Dermis blood vessel endothelial cell (primary cell): ENCODE data around the gene ACTR3. TPM values are rescaled to one million over a fixed set of nuclear protein-coding genes. Genes with fewer than 3 reads are reported as not detected.

Source experiments
- DNase-seq: peaks from one replicate; pipeline ENCODE4 v3.0.0; 2010
- total RNA-seq: library from RNA; depleted of rRNA; stranded (reverse); fragments of >200 nt; gene quantifications from 2 replicates; pipeline ENCODE4 v1.2.3, GENCODE V29; 2014

Gene ACTR3
- total RNA-seq, 1 donor from 2014 or later, result 248 TPM

DNA sequence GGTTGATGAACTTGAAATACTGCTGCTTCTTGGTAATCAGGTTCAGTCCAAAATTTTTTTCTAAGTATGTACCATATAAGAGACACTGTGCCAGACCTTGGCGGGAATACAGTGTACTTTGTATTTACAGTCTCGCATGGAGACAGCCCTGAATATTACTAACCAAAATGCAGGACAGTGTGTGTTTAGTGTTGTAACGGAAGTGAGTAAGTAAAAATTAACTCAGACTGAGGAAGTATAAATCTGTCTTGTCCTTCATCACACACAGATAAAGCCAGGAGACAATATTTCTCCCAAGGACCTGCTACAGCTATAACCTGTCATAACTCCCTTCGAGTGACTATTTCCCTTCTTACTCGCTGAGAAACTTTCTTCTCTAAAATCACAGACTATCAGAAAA, 76.9 kb downstream of the ACTR3 start:
- DNase-seq, result peak; percentile 53

DNA sequence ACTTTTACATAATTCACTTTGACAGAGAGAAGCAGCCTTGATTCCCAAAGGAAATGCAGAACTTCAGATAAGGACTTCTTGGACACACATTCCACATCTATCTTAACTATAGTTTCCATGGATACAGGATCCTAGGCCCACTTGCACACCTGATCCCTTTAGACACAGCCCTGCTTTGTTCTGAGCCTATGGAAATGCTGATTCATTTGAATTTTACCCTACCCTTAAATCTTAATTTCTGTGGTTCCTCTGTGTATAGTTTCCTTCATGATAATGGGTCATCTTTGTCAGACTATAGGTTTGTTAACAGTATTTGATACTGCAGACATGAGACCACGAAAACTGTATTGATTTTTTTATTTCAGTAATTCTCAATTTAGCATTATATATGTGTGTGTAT, 77.4 kb downstream of the ACTR3 start:
- no peak for DNase-seq

DNA sequence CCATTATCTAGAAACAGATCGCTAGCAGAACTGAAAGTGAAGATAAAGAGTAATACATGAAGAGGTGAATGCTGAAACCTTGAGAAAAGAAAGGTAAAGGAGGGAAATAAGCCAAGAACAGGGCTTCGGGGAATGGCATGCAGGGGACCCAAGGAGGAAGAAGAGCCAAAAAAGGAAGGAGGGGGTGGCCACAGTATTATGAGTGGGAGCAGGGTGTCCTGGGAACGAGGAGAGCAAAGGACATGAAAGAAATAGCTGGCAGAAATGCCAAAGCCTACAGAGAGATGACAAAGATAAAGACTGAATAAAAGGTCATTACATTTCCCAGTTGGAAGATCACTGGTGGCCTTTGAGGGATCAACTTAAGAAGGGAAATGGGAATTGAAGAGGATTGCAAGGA, 82.9 kb downstream of the ACTR3 start:
- no peak for DNase-seq

DNA sequence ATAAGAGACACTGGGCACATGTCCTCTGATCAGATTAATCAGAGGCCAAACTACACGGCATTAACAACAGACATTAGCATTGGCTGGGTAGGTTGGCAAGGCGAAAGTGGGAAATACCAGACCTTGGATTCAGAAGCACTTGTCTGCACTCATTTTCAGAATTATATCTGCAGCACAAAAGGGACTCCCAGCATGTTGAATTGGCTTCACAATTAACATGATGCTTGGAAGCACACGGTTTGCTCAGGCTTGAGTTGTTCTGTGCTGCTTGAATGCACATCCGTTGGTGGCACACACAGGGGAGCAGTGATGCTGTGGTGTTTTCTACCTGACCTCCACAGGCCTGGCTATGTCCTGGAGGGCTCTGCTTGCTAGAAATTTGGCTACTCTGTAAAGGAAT, 83.9 kb downstream of the ACTR3 start:
- DNase-seq, result no peak

DNA sequence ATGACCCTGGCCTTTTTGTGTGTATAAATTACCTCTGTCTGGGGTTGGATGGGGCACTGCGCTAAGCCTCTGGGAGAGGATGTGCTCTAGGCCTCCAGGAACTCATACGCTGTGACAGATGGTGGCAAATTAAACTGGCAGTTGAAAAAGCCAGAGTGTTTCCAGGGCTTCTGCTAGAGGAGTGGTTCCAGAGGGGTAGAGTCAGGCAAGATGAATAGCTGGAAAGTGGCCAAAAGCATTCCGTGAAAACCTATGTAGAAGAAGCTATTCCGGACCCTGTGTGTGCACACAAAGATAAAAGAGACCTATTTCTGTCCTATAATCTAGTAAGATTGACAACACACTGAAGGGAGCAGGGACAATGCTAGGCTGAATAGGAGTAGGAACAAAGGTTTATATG, 84.8 kb downstream of the ACTR3 start:
- DNase-seq, result no peak

DNA sequence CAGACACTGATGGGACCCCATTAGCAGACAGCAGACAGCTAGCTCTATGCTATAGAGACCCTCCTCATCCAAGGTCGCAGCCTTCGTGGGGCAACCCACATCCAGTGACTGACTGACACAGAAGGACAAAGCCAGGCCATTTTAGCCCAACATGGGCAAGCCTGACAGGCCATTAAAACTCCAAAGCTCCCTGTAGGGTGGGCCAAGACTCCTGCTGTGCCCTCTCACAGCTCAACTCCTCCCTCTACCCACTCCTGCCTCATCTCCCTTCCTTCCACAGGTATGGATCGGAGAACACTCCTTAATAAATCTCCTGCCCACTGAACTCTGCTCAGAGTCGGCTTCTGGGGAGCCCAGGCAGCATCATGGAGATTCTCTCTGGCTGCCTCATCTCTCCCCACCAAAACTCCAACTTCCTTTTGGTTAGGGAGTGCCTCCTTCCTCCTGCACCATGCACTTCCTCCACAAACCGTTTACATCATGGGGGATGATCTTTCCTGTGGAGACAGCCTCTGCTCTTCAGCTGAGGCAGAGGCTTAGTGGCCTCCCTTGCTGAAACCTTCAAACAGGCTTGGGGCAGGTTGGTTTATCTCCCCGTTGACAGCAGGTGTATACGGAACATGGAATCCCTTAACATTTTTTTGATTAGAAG, 86.5 kb downstream of the ACTR3 start:
- DNase-seq, result no peak

DNA sequence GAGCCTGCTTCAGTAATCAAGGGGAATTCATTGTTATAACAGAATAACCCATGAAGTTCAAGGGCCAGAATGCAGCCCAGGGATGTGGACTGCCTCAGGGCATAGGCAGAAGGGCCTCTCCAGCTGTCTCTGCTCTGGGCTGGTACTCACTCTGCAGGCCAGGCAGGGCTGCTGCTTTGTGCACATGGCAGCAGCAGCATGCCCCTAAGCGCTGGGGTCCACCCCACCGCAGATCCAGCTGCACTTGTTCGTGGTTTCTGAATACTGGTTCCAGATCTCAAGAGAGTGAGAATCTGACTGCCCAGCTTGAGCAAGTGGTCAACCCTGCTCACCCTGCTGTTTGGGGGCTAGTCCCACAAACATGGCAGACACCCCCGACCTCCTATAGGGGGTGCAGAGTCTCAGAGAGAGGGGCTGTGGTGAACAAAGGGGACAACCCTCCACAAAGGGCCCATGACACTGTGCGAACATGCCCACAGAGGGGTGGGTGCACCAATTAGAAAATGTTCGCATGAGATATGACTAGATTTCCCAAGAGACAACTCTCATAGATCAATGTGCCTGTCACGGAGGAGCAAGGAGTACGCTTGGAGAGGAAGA, 87.3 kb downstream of the ACTR3 start:
- no peak for DNase-seq

DNA sequence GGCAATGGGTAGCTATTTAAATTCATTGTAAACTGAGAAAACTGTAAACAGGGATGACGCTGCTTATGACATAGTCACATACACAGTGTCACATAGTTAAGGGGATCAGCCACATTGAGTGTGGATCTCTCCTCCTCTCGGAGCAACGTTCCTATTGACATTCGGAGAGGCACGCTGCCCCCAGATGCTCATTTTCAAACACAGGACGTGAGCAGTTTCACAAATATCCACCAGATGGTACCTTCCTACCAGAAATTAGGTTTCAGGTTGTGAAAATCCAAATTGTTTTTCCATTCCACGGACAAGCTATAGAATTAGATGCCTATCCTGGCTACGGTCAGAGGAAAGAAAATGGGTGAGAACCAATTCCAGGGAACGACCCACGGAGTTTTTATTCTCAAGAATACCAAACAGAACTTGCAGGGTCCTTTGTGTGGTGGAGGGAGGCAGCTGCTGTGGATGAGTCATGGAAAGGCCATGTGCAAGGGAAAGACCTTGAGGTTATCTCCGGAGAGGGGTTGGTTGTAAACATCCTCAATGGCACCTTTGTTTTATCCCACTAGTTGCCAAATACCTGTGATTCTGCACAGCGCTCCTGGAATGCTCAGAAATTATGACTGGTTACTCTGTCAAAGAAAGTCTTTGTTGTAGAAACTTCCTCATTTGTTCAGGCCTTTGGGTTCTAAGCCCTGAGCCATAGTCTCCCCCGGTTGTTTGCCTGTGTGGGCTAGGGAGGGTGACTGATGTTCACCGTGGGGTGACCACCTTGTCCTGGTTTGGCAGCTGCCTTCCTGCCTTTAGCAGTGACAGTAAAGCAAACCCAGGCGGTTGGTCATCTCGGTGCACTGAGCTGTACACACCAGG, 88.0 kb downstream of the ACTR3 start:
- DNase-seq, result peak; percentile 83

DNA sequence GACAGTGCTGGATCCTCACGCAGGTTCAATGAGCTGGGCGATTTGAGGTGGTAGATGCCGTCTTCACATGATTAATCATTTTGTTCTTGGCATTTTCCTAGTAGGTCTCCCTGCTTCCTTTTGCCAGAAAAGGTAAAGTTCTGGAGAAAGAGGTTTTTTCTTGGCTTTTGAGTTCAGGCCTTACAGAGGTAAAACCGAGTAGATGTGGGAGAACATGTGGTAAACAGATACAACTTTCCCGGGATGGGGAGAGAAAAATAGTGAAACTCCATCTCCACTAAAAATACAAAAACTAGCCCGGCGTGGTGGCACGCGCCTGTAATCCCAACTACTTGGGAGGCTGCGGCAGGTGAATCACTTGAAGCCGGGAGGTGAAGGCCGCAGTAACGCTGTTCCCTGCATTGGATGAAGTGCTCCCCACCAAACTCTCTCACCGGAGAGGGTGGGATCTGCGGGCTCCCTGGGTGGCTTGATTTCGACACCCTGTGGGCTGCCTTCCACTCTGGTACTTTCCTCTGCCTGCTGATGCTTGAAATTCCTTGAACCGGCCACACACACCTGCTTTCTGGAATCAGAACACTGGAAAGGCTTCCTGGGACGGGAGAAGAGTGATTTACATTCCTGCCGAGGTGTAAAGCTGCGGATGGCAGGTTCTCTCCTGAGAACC, 88.8 kb downstream of the ACTR3 start:
- no peak for DNase-seq

DNA sequence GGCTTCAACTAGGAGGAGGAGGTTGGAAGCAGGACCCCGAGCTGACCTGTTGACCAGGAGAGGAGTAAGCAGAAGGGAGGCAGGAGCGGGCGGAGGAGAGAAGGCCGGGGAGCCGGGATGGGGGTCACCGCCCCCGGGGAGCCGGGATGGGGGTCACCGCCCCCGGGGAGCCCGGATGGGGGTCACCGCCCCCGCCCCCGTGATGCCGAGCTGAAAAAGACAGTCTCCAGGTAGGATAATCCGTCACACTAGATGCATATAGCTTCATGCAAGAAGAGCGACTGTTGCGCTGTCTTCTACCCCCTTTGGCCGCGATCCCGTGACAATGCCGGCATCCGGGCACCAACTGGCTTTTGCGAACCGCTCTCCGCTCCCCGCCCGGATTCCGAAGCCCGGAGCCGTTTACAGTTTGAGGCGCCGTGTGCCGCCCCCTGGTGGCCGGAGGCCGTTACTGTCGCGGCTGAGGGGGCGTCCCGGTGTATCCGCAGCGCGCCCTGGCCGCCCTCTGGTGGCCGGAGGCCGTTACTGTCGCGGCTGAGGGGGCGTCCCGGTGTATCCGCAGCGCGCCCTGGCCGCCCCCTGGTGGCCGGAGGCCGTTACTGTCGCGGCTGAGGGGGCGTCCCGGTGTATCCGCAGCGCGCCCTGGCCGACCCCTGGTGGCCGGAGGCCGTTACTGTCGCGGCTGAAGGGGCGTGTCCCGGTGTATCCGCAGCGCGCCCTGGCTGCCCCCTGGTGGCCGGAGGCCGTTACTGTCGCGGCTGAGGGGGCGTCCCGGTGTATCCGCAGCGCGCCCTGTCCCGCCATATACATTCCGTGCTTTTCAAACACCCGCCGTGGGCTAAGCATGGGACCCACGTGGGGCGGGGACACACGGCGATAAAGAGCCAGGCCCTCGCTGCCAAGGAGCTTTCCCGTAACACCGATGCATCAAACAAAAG, 89.6 kb downstream of the ACTR3 start:
- DNase-seq, result no peak

DNA sequence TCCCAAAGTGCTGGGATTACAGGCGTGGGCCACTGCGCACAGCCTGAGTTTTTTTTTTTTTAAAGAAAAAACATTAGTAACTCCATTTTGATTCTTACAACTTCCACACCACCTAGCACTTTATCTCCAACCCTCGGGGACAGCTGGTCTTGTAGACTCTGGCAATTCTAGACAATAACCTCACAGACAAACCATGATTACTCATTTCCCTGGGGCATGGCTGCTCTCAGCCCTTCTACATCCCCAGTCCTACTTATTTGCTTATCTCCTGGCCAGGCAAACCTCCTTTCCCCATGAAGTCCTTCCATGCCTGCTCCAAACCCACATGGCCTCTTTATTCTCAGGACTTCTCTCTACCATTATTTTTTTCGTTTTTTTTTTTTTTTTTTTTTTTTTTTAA, 91.1 kb downstream of the ACTR3 start:
- DNase-seq, result peak; percentile 56

DNA sequence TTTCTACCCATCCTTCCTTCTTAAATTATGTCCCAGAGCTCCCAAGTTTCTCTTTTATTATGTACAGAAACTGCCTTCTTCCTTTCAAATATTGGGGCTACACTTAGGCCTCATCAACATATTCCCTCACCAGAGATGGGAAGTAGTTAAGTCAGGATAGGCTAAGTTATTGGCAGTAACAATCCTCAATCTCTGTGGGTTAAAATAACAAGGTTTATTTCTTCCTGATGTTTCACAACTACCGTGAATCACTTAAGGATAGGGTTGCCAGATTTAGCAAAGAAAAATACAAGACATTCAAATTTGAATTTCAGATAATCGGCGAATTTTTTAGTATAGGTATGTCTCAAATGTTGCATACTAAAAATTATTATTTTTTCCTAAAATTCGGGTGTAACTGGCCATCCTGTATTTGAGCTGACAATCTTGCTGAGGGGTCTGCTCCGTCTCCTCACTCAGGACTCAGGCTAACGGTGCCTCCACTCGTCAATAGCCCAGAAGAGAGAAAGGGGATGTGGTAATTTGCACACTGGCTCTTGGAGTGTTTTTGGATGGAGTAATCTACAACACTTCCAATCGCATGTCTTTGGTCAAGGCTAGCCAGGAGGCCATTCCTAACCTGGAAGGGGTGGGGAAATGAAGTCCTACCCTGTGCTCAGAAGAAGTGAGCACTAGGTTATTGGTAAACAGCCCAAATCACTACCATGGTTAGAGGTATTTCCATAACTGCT, 91.7 kb downstream of the ACTR3 start:
- DNase-seq, result no peak

DNA sequence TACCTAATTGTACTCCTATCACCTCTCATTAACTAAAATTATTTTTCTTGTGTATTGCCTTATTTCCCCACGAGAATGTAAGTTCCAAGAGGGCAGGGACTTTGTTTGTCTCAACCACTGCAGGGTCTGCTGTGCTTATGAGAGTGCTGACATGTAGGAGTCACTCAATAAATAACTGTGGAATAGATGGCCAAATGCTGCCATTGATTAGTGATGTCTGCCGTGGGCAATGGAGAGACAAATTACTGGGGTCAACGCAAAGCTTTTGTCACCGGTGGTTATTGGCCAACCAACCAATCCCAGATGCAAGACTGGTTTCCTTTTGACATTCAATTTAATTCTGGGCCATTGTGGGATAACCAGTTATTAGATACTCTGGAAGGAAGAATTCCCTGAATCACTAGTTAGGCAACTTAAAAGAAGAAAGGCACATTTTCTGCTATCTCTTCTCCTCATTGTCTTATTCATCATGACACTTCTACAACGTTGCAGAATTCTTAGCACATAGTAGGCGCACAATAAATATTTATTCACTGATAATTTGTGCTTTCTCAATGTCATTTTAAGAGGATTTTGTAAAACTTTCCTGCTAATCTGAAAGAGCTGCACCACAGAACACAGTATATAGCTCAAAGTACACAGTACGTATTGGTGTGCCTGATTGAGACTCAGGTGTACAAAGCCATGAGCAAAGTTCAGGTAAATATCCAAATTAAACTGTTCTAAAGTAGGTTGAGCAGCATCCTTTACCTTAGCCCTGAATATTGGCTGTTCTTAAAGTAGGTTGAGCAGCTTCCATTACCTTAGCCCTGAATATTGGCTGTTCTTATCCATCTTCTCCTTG, 95.9 kb downstream of the ACTR3 start:
- DNase-seq, result no peak

DNA sequence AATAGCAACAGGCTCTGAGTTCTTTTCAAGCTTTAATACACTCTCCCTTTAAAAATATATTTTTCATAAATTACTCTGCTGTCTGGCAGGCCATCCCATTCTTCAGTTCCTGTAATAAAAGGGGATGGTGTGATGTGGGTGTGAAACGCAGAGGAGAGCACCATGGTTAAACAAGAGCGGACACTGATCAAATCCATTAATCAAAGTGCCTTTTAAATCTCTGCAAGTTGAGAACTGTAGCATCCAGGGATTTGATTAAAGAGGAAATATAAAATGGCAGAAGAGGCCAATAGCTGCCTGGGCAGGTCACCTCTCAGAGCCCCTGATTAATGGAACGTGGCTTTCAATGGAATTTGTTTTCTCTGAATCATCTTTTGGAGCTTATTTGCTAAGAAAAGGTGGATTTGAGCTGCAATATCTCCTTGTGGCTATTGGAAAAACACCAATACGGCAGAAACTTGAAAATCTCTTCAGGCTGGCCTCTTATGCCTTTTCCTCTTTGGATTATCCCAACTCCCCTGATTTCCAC, 96.9 kb downstream of the ACTR3 start:
- DNase-seq, result no peak

DNA sequence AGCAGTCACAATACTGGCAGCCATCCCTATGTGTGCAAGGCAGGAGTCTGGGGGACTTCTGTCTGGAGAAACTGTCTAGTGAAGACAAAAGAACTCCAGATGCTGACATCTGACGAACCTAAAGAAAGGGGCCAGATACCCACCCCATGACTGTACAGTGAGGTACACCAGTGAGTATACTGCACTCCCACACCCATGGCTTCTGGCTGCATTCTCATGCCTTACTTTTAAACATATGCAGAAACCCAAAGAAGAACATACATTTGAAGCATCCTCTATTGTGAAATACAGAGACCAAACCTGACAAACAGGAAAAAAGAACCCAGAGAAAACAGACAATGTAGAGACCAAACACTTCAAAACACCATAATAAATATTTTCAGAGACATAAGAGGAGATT, 102.2 kb downstream of the ACTR3 start:
- no peak for DNase-seq

DNA sequence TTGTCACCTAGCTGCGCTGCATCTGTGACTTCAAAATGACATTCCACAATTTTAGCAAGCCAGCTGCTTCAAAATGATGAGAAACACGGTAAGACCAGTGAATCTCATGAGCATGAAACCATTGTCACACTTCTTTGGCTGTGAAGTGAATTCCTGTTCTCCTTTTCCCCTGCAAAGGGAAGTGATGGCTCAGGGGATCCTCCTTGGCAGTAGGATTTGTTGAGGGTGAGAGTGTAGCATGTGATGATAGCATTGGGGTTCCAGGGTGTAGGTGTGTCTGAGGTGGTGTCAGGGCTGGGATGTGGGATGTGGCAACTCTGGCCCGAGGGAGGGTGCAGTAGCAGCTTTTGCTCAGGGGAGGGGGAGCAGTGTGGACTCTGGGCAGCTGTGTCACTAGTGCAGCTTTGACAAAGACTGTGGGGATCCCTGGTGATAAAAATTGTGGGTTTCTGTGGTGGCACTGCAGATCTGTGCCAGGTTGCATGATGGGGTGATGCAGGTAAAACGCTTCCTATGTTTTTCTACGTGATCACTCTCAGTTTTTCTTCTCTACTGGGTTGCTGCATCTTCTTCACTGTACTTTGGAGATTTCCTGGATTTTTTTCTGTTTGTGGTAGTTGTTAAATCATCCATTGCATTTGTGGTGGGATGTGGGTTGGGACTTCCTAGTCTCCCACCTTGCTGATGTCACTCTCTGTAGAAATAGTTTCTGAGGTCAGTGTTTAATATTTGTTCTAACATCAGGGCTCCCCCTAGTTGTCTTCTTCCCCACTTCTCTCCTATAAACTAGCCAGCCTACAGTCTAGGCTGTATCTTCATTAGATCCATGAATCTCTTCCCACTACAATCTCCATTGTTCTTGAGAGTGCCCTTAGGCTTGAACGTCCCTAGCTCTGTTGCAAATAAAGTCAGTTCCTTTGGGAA, 107.0 kb downstream of the ACTR3 start:
- no peak for DNase-seq

DNA sequence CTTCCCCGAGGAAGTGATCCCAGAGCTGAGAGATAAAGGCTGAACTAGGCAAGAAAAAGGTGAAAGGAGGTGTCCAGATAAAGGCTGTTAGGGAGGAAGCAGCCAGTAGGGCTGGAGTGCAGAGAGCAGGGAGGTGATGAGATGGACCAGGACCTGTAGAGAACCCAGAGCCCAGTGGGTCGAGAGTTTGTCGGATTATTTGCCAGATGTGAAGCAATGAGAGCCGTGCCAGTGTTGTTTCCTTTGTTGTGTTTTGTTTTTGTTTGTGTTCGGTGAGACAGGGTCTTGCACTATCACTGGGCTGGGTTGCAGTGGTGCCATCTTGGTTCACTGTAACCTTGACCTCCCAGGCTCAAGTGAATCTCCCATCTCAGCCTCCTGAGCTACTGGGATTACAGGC, 111.3 kb downstream of the ACTR3 start:
- no peak for DNase-seq

DNA sequence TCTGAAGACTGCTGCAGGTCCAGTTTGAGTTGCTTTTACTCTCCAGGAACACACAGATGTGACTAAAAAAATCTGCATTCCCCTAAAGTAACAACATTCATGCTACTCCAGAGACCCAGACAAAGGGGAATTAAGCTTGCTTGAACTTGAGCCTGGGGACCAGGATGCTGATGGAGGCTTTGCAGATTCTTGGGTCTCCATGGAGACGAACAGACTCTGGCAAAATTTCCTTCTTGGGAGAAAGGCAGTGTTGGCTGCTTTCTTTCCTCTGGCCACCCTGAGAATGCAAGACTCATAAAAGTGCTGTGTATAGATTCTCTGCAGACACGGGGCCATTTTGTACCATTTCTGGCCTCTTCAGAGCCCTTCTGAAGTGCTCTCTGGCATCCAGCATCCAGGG, 112.0 kb downstream of the ACTR3 start:
- DNase-seq, result no peak
